Stimulated activated CD8-positive, alpha-beta memory T cell treated with anti-CD3 and anti-CD28 coated beads, Interleukin-2, amount 100 ng/mL, for 1 hour (primary cell): Measurements from ENCODE around the gene HDAC4.

Experiments used
- DNase-seq, 2 donors: peaks; one replicate each; pipeline ENCODE4 v3.0.0-alpha.2; 2020; ENCODE audit warnings: low read depth in 2 of 2

Gene HDAC4

DNA sequence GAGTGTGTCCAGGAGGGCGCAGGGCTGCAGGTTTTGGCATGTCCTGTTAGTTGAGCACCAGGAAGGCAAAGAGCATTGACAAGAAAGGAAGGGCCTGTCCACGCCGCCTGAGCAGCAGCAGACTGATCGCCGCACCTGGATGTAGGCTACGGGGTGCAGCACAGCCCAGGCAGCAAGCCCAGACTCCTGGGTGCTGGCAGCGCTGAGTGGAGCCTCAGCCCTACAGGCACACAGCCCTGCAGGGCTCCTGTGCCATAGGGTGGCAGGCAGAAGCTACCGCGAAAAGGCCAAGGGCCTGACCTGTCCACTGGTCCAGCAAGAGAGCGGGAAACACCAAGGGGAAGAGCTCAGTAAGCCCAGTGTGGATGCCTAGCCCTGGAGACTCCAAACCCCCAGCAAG, 198.0 kb downstream of the HDAC4 start:
- DNase-seq = no peak

DNA sequence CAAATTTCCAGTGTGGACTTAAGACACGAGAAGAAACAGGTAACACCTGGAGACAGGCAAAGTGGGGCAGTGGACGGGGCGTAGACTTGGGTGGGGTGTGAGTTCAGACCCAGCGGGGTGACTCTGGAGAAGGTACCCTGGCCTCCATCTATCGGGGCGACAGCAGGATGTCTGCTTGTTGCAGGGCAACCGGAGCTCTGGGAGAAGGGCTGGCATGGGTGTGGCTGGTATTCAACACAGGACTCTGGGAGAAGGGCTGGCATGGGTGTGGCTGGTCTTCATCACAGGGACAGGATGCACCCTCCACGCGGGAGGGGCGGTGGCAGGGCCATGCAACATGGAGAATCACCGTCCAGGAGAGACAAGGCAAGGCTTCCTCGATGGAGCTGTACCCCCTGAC, 198.5 kb downstream of the HDAC4 start:
- no peak for DNase-seq

DNA sequence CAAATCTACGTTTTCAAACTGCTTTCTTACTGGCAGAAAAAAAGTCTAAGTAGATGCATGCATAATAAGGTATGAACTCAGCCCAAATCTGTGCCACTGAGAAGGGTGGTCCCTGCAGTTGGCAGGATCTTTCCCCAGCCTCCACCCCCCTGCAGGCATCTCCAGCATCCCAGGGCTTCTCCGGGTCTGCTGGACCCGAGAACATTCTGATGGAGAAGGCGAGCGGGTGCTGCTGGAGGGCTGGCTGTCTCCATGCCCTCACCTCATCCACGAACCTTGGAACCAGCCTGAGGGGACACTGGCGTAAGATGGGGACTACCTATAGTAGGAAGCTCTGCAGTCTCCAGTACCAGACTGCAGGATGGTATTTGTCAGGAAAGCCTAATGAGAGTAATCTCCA, 198.9 kb downstream of the HDAC4 start:
- DNase-seq = no peak

DNA sequence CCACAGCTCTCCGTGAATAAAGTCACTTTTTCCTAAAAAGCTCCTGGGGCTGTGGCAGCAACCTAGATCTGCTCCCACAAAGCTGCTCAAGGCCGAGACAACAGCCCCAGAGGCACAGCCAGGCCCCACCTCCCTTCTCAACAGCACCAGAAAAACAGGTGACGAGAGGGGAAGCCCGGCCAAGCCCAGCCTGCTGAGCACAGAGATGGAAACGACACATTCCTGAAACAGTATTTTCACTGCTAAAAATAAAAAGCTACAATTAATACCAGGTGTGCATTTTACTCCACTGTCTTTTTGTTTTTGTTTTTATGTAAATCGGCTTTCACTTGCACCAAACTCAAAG, 199.3 kb downstream of the HDAC4 start:
- no peak for DNase-seq

DNA sequence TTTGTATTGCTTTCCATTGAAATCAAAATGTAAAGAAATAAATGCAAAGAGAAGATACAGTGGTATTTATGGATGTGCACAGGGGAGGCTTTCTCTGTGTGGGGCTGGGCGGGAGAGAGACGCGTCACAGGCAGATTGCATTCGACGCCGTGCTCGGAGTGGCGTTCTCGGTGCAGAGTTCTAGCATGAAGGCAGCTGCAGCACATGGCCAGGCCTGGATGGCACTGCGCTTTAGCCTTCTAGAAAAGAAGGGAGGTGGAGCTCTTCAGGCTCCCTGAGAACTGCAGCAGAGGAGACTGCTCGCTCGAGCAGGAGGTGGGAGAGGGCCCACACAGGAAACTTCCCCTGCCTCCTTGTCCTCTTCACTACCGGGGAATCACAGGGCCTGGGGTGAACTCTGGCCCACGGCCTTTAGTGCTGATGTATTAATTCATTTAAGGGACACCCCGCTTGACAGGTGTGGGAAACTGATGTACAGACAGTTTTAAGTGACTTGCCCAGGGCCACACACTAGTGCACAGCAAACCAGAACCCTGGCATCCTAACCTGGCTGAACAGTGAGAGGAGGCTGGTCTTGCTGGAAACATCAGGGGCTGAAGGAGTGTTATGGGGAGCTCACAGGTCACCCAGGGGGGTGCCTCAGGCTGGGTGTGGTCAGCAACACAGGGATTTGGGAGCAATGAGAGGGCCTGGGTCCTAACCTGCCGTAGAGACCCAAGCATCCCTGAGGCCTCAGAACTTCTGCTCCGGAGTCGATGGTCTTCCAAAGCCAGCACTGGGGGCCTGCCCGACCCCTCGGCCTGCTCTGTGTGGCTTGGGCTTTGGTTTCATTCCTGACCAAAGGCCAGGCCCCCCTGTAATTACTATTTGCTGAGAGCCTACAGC, 199.9 kb downstream of the HDAC4 start:
- DNase-seq = no peak

DNA sequence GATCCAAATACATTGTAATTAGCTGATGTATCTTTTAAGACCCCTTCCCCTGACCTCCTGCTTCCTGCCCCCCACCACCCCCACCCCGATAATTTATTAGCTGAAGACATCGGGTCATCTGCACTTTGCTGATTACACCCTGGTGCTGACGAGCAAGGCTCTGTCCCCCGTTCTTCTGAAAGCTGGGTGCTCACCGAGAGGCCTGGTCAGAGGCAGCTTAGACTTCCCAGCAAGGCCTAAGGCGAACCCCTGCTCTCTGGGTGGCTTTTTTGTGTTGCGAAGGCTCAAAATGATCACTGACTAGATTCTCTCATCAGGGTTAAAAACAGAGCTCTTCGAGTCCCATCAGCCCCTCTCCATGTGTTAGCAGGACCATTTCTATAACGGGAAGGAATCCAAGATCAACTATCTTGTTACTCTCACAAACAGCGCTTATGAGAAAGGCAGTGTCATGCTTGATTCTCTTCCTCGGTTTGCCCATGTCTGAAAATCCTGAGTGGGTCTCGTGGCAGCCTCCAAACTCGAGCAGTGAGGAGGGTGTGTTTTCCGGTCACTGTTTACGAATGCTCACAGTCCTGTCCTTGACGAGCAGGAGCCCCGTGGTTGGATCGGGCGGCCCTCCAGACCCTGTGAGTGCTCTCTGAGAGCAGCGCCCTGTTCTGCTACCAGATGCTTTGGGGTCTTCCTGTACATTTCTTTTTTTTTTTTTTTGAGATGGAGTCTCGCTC, 201.6 kb downstream of the HDAC4 start:
- no peak for DNase-seq

DNA sequence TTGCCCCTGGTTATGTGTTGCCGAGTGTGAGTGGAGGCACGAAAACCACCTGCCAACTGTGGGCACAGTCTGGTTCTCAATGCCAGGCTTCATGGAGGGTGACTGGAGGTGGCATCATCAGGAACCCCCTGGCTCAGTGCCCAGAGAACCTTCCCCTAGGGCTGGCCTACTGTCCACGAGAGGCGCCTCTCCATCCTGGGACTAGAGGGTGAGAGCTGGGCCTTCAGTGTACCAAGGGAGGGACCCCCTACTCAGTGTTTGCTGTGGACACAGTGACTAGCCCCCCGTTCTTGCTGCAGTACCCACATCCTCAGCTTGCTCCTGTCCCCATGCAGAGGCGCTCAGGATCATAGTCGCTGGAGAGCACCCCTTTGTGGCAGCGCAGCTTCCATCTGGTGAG, 202.6 kb downstream of the HDAC4 start:
- DNase-seq = no peak

DNA sequence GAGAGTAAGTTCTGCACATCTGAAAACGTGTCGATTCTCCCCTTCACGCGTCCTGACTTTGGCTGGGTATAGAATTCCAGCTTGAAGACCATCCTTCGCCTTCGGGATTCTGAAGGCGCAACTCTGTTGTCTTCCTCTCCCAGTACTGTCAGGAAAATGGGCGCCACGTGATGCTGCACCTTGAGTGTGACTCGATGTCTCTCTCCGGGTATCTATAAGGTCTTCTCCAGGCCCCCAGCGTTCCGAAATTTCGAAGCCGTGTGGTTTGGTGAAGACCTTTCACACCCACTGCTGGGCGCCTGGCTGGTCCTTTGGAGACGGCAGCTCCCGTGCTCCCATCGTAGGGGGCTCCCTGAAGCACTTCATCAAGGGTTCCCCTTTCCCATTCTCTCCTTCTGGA, 203.7 kb downstream of the HDAC4 start:
- no peak for DNase-seq

DNA sequence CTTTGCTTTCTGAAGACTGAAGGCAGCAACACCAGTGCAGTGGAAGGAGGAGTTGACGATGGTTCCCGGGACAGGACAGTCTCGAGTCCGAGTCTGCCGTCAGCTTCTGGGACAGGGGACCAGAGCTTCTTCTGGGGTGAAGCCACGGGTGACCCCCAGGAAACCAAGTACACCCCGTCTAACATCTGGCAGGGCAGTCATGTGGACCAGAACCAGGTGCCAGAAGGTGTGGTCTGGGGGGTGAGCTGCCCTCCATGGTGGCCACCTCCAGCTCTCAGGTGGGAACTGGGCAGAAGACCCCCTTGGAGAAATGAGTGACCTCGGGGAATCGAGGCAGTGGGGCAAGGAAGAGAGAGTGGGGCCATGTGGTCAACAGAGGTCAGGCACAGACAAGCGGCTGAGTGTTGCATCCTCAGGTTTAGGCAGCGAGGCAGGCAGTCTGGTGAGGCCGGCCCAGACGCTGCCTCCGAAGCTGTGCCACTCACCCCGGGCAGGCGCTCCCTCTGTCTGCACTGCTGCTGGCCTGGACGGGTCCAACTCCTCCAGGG, 204.3 kb downstream of the HDAC4 start:
- no peak for DNase-seq

DNA sequence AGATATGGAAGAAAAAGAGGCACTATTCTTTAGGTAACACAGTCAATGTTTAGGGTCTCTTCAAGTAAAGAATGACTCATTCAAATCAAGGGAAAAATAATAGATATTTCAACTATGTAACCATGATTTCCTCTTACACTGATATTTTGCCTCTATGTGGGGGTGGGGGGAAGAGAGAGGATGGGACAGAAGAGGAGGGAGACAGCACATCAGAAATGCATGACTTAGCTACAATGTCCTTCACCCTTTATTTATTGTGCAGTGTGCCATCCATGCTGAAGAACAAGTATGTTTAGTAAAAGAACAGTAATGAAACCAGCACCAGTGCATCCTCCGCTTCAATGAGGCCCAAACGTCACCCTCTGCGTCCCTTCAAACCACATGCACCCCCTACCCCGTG, 204.8 kb downstream of the HDAC4 start:
- no peak for DNase-seq

DNA sequence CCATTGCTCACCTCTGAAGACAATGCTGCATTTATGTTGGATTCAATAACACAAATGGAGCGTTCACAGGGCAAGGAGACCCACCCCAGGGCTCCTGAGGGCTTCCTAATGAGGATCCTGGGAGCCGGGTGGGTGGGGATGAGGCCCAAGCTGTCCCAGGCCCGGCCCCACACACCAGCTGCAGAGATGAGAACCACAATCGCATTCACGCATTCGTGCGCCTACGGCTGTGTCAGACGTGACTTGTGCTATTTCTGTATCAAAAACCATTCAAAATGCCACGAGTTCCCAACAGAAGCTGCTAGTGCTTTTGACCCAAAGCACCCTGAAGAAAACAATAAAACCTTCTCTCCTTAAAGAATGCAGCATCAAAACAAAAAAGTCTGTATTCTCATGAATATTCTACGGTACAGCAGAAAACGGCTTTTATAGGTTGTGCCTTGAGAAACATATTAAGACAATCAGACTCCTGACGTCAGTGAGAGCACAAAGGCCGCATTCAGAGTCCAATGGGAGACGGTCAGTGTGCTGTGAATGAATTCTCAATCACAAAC, 205.4 kb downstream of the HDAC4 start:
- no peak for DNase-seq

DNA sequence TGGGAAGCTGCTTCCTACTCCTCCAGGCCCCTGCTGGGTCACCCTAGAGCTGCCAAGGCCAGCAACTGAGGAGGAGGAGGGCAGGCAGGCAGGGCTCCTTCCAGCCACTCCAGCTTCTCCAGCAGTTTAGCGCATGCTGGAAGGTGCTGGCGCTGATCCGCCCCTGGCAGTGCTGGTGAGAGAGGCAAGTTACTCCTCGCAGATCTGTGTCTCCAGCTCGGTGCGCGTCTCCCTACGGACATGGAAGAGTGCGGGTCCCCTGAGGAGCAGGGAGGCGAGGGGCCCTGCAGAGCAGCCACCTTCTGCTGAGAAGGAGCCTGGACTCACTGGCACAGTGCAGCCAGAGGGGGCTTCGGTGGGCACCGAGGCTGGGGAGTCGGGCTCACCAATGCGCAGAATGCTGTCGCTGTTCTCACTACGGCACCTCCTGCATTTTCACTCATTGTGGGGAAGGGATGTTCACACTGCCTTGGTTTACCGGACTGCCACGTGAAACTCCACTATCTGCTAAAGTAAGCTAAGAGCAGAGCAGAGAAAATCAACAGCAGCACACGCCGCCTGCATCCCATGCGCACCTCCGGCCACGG, 206.0 kb downstream of the HDAC4 start:
- DNase-seq = no peak

DNA sequence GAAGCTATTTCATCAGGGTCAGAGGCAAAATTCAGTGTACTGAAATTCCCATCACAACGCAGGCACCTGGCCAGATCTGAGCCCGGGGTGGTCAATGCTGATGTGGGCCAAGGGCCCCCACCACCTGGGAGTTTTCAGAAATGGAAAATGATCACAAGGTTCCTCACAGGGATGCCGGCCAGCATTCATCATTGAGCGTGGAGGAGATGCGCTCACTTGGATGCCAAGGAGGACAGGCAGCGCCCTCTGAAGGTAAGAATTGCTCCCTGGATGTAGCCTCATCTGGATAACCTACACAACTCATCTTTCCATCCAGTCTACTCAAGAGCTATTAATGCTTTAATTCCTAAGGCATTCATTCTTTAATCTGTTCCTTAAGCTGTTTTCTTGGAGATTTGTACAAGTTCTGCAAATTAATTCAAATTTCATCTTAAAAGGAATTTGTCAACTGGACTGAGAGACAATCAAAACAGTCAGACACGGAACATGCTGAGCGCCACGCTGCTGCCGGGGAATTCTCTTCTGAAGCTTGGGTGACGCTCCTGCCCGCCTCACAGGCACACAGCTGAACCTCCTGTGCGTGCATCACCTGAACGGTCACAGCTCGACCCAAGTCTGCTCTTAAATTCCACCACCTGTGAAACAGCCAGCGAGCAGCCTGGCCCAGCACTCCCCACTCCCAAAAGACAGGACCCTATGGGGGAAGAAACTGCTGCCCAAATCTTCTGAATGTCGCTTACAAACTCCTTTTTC, 206.7 kb downstream of the HDAC4 start:
- no peak for DNase-seq

DNA sequence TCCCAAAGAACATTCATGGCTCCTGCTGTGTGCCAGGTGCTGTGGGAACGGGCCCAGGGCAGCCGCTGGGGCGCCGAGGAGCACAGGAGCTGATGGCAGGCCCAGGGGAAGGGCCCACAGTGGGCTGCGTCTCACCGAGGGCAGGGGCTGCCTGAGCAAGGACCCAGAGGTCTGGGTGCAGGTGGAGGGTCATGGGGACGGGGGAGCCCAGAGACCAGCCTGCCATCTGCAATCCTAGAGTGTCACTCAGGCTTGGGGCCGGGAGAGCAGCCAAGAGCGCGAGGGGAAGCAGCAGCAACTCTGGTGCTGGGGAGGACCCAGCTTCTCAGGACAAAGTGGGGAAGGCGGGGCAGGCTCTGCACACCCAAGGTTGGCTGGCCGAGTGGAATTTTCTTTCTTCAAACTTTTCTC, 207.4 kb downstream of the HDAC4 start:
- DNase-seq = no peak

DNA sequence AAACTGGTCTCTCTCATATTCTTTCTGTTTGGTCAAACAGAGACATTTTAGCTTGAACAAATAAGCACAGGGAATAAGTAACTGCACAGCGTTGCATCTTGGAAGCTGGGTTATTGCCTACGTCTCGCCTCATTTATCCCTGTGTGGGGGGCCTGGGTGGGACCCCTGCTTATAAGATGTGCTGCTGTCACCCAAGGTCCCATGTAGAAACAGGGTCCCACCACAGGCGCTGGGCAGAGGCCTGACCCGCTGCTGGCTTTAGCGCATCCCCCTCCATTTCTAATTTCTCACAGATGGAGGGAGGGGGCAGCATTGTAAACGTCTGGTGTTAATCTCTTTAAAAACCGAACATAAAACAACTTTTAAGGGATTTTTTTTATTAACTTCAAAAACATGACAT, 207.8 kb downstream of the HDAC4 start:
- DNase-seq = no peak

DNA sequence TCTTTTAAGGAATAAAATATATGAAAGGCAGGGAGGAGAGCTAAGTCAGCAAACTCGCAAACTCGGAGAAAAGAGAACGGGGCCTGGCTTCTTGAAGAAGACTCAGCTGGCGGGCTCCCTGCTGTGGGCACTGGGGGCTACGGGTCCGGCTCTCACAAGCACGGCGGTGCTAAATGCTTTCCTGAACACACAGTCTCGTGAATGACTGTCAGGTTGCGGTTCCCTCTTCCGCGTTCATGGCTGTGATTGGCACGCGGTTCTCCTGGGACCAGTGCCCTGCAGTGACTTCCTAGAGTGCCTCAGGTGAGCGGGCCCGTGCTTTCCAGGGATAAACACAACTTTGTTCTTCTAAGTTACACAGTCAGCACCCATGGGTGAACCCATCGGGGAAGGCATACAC, 208.4 kb downstream of the HDAC4 start:
- no peak for DNase-seq

DNA sequence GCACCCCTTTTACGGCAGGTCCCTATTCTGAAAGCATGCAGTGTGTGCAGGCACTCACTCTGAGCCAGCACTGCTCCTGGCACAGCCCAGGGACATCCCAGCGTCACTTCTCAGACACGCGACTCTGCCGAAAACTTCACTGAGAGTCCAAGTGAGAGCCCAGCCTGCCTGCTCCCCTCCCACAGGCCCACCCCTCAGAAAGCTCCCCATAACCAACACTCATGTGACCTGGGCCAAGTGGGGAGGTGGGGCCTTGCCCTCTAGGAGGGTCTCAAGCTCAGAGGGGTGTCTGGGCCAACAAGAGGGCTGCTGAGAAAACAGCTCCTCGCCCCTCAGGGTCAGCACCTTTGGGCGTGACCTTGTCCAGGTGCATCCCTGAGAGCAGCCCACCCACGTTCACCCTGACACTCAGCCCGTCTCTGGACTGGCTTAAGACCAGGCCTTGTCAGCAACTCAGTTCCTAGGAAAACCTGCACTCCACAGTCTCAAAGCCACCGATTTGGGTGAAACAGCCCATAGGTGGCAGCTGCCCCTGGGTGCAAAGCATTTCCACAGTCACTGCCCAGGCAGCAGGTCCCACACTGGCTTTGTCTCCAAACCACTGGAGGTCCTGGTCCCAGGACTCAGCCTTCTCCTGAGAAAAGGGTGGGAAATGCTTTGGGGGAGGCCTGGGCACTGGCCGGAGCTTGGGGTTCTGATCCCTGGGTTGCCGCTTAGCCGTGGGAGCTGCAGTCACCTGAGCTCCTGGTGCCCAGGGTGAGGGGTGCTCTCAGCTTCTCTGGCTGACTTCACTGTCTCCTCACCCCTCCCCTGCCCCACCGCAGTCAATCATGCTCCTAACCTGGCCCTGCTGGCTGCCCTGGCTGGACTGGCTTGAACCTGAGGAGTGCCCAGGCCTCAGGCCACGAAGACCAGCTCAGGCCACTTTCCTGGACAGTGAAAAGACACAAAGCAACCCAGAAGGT, 209.6 kb downstream of the HDAC4 start:
- no peak for DNase-seq

DNA sequence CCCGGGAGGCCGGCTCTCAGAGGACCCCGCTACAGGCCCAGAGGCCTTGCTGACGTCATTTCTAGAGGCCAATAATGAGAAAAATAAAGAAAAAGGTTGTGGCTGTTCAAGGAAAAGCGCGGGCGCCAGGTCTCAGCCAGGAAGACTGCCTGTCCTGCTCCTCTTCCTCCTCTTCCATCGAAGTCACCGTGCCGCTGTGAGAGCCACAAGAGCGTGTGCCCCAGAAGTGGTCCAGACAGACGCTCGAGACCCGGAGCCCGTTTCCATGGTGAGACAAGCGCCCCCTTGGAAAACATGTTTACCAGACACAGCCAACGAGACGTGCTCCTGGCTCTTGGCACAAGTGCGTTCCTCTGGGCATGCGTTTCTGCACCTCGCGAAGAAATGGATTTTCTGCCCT, 210.5 kb downstream of the HDAC4 start:
- no peak for DNase-seq

DNA sequence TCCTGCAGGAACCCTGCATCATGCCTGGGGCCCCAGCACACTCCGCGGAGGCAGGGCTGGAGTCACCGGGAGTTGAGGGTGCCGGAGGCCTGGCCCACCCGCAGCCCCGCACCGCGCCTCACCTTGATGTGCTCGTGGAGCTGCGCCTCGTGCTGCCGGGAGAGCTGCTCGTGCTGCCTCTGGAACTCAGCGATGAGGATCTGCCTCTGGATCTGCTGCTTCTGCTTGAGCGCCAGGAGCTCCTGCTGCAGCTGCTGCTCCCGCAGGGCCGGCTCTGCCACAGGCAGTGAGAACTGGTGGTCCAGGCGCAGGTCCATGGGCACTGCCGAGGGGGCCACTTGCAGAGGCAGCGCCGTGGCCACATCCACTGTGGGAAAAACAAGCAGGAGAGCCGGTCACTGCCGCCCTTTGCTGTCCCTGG, 211.1 kb downstream of the HDAC4 start:
- DNase-seq = no peak

DNA sequence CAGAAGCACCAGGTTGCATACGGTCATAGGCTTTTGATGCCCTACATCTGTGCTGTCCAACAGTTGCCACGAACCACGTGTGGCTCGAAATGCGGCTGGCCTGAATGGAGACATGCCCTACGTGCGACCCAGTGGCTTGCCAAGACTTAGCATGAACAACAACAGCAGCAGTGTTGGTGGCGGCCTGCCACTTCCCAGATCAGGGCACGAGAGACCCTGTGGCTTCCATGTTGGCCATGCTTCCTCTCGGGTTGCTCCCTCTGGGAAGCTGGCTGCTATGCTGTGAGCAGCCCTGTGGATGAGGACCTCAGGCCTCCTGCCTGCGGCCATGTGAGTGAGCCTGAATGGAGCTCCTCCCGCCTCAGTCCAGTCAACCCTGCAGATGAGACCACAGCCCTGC, 212.3 kb downstream of the HDAC4 start:
- no peak for DNase-seq
